SK-N-MC (cell line): ENCODE data around the gene MACROD2.
A peak's percentile ranks its signal among the peaks of the same experiment; 100 is the strongest.

Experiments used
- DNase-seq: peaks from one replicate; pipeline ENCODE4 v3.0.0-alpha.2; 2011; ENCODE audit warnings: low read depth, low spot score
- H3K27ac ChIP-seq: fragments of 200-600 bp; sonication (generic); 2 replicates; pipeline ENCODE4 v1.5.1; 2016; ENCODE audit warnings: mixed run types
- H3K36me3 ChIP-seq: fragments of 200-600 bp; sonication (generic); 2 replicates; pipeline ENCODE4 v1.6.1; 2017; ENCODE audit warnings: antibody characterized with exemption, low read length, mixed read lengths; ENCODE audit not compliant: insufficient read depth
- H3K4me3 ChIP-seq: fragments of 200-600 bp; sonication (generic); 2 replicates; pipeline ENCODE4 v1.5.1; 2016
- H3K9ac ChIP-seq: fragments of 200-600 bp; sonication (generic); 2 replicates; pipeline ENCODE4 v1.8.0; 2017; ENCODE audit warnings: mixed run types, mixed read lengths; ENCODE audit not compliant: insufficient read length
- H3K9me3 ChIP-seq: fragments of 200-600 bp; sonication (generic); 2 replicates; pipeline ENCODE4 v1.6.1; 2017; ENCODE audit warnings: low read depth, mild to moderate bottlenecking, antibody characterized with exemption, low read length, moderate library complexity, mixed read lengths
- EZH2 ChIP-seq: fragments of 200-600 bp; sonication (generic); IDR thresholded peaks from one replicate; pipeline ENCODE4 v1.6.1; 2017; ENCODE audit warnings: antibody characterized with exemption
- FOXP2 ChIP-seq: optimal IDR thresholded peaks from 2 replicates; pipeline ENCODE3; 2011; ENCODE audit warnings: mild to moderate bottlenecking, moderate library complexity; ENCODE audit not compliant: insufficient read depth; ENCODE audit errors: extremely low read length, control extremely low read depth
- POLR2AphosphoS5 ChIP-seq: IDR thresholded peaks from 2 replicates; pipeline ENCODE4 v1.6.1; 2012; ENCODE audit warnings: mild to moderate bottlenecking, low read depth, low read length, borderline replicate concordance

MACROD2 gene

GRCh38 chr20:15854911-15855310 is 1859.6 kb downstream of the MACROD2 start:
- DNase-seq: no peak
- Histone ChIP-seq H3K9me3 (no peaks in the 10 kb centered on the region), H3K4me3 (no peak overlapping the region), H3K36me3 (no peaks in the 10 kb centered on the region), H3K27ac (no peak overlapping the region), H3K9ac (no peak overlapping the region)
- no peak for TF ChIP-seq POLR2AphosphoS5
- TF ChIP-seq FOXP2: no peak
- no peak for TF ChIP-seq EZH2

- DNase-seq: no peak
- Histone ChIP-seq H3K4me3 (no peak overlapping the region), H3K9me3 (no peaks in the 10 kb centered on the region), H3K27ac (no peak overlapping the region), H3K36me3 (no peaks in the 10 kb centered on the region), H3K9ac (no peak overlapping the region)
- no peak for TF ChIP-seq EZH2
- no peak for TF ChIP-seq POLR2AphosphoS5
- TF ChIP-seq FOXP2: no peak
Observed at GRCh38 chr20:15857173-15857784, 1862.0 kb downstream of the MACROD2 start.

GRCh38 chr20:15859061-15859460 is 1863.7 kb downstream of the MACROD2 start:
- Histone ChIP-seq H3K36me3 (no peaks in the 10 kb centered on the region), H3K9ac (no peak overlapping the region), H3K4me3 (no peak overlapping the region), H3K9me3 (no peaks in the 10 kb centered on the region), H3K27ac (no peak overlapping the region)
- no peak for DNase-seq
- TF ChIP-seq FOXP2: no peak
- TF ChIP-seq EZH2: no peak
- no peak for TF ChIP-seq POLR2AphosphoS5

- H3K9ac ChIP-seq: no peak overlapping the region
- TF ChIP-seq FOXP2: no peak
- no peak for TF ChIP-seq EZH2
- no peak for TF ChIP-seq POLR2AphosphoS5
- no peaks in the 10 kb centered on the region for H3K9me3 ChIP-seq
- no peak for DNase-seq
- no peaks in the 10 kb centered on the region for H3K36me3 ChIP-seq
- no peak overlapping the region for H3K4me3 ChIP-seq
- H3K27ac ChIP-seq: no peak overlapping the region
Observed at GRCh38 chr20:15860850-15861249, 1865.5 kb downstream of the MACROD2 start.

GRCh38 chr20:15862178-15862577 is 1866.9 kb downstream of the MACROD2 start:
- Histone ChIP-seq H3K9ac (no peak overlapping the region), H3K27ac (no peak overlapping the region), H3K4me3 (no peak overlapping the region), H3K9me3 (no peaks in the 10 kb centered on the region), H3K36me3 (no peaks in the 10 kb centered on the region)
- TF ChIP-seq FOXP2: no peak
- no peak for TF ChIP-seq POLR2AphosphoS5
- TF ChIP-seq EZH2: no peak
- no peak for DNase-seq

- TF ChIP-seq FOXP2: no peak
- TF ChIP-seq EZH2: no peak
- no peak for TF ChIP-seq POLR2AphosphoS5
- DNase-seq: no peak
- H3K27ac ChIP-seq: no peak overlapping the region
Observed at GRCh38 chr20:15863735-15864134, 1868.4 kb downstream of the MACROD2 start.

GRCh38 chr20:15865553-15865952 is 1870.2 kb downstream of the MACROD2 start:
- no peak overlapping the region for H3K9ac ChIP-seq

More at GRCh38 chr20:15863735-15864134, 1868.4 kb downstream of the MACROD2 start:
- H3K9ac ChIP-seq: no peak overlapping the region
- H3K9me3 ChIP-seq: no peaks in the 10 kb centered on the region
- no peak overlapping the region for H3K4me3 ChIP-seq
- no peaks in the 10 kb centered on the region for H3K36me3 ChIP-seq

GRCh38 chr20:15866916-15867730 is 1871.8 kb downstream of the MACROD2 start:
- TF ChIP-seq EZH2: no peak
- H3K36me3 ChIP-seq: no peaks in the 10 kb centered on the region
- DNase-seq: no peak
- no peaks in the 10 kb centered on the region for H3K9me3 ChIP-seq
- 0 out of 2 replicates have a peak overlapping the region, but pooled peaks have one; percentile 22 for H3K27ac ChIP-seq
- H3K9ac ChIP-seq: no peak overlapping the region
- H3K4me3 ChIP-seq: no peak overlapping the region

More at GRCh38 chr20:15865553-15865952, 1870.2 kb downstream of the MACROD2 start:
- Histone ChIP-seq H3K9me3 (no peaks in the 10 kb centered on the region), H3K36me3 (no peaks in the 10 kb centered on the region), H3K27ac (no peak overlapping the region), H3K4me3 (no peak overlapping the region)
- TF ChIP-seq FOXP2 (no peak), EZH2 (no peak), POLR2AphosphoS5 (no peak)
- no peak for DNase-seq
